ENCODE results near the gene TMEM132C. TPM values are rescaled to one million over a fixed set of nuclear protein-coding genes. Genes with fewer than 3 reads are reported as not detected.

TMEM132C gene
- total RNA-seq, 1 donor from 2014 or later: not detected

- no peak for DNase-seq (ENCODE audit: low read depth in 2 of 2)
These were observed 21.4 kb downstream of the TMEM132C start for GRCh38 chr12:128288357-128288756.

- DNase-seq (ENCODE audit: low read depth in 2 of 2): no peak
These were observed 21.9 kb downstream of the TMEM132C start for GRCh38 chr12:128288896-128289295.

GRCh38 chr12:128290938-128291337 lies 24.0 kb downstream of the TMEM132C start:
- DNase-seq (ENCODE audit: low read depth in 2 of 2): no peak

- no peak for DNase-seq (ENCODE audit: low read depth in 2 of 2)
These were observed 31.2 kb downstream of the TMEM132C start for GRCh38 chr12:128298091-128298748.

GRCh38 chr12:128305336-128305892 lies 38.4 kb downstream of the TMEM132C start:
- no peak for DNase-seq (ENCODE audit: low read depth in 2 of 2)

- DNase-seq (ENCODE audit: low read depth in 2 of 2): no peak
These were observed 40.8 kb downstream of the TMEM132C start for GRCh38 chr12:128307791-128308190.

GRCh38 chr12:128312661-128313060 lies 45.7 kb downstream of the TMEM132C start:
- DNase-seq (ENCODE audit: low read depth in 2 of 2): no peak

GRCh38 chr12:128313931-128314330 lies 47.0 kb downstream of the TMEM132C start:
- DNase-seq (ENCODE audit: low read depth in 2 of 2): no peak

GRCh38 chr12:128314611-128315010 lies 47.6 kb downstream of the TMEM132C start:
- DNase-seq (ENCODE audit: low read depth in 2 of 2): no peak

GRCh38 chr12:128316078-128316477 lies 49.1 kb downstream of the TMEM132C start:
- no peak for DNase-seq (ENCODE audit: low read depth in 2 of 2)

GRCh38 chr12:128316973-128317526 lies 50.1 kb downstream of the TMEM132C start:
- DNase-seq (ENCODE audit: low read depth in 2 of 2): no peak

GRCh38 chr12:128318341-128318740 lies 51.4 kb downstream of the TMEM132C start:
- DNase-seq (ENCODE audit: low read depth in 2 of 2): no peak

- DNase-seq (ENCODE audit: low read depth in 2 of 2): no peak
These were observed 52.0 kb downstream of the TMEM132C start for GRCh38 chr12:128318946-128319345.

- DNase-seq (ENCODE audit: low read depth in 2 of 2): no peak
These were observed 55.4 kb downstream of the TMEM132C start for GRCh38 chr12:128322341-128322740.

GRCh38 chr12:128323145-128323920 lies 56.4 kb downstream of the TMEM132C start:
- DNase-seq (ENCODE audit: low read depth in 2 of 2): no peak

- DNase-seq (ENCODE audit: low read depth in 2 of 2): no peak
These were observed 58.7 kb downstream of the TMEM132C start for GRCh38 chr12:128325646-128326045.

- no peak for DNase-seq (ENCODE audit: low read depth in 2 of 2)
These were observed 59.4 kb downstream of the TMEM132C start for GRCh38 chr12:128326406-128326805.

GRCh38 chr12:128328961-128329360 lies 62.0 kb downstream of the TMEM132C start:
- DNase-seq (ENCODE audit: low read depth in 2 of 2): no peak

- no peak for DNase-seq (ENCODE audit: low read depth in 2 of 2)
These were observed 69.5 kb downstream of the TMEM132C start for GRCh38 chr12:128336204-128337070.

- DNase-seq (ENCODE audit: low read depth in 2 of 2): no peak
These were observed 70.0 kb downstream of the TMEM132C start for GRCh38 chr12:128337071-128337345.

- DNase-seq (ENCODE audit: low read depth in 2 of 2): no peak
These were observed 70.6 kb downstream of the TMEM132C start for GRCh38 chr12:128337431-128338170.

Measured in lung microvascular endothelial cell (primary cell).